Ovary (tissue), 1 donor: ENCODE results near the gene INPP5A.

ENCODE experiments used
- EP300 ChIP-seq: sonication (generic); formaldehyde crosslinking; IDR thresholded peaks from one replicate; pipeline ENCODE4 v1.6.1; 2017; ENCODE audit warnings: antibody characterized with exemption
- POLR2A ChIP-seq: fragments of 450-650 bp; IDR thresholded peaks from one replicate; pipeline ENCODE4 v1.6.1; 2017; ENCODE audit warnings: antibody characterized with exemption, mild to moderate bottlenecking, moderate library complexity

DNA sequence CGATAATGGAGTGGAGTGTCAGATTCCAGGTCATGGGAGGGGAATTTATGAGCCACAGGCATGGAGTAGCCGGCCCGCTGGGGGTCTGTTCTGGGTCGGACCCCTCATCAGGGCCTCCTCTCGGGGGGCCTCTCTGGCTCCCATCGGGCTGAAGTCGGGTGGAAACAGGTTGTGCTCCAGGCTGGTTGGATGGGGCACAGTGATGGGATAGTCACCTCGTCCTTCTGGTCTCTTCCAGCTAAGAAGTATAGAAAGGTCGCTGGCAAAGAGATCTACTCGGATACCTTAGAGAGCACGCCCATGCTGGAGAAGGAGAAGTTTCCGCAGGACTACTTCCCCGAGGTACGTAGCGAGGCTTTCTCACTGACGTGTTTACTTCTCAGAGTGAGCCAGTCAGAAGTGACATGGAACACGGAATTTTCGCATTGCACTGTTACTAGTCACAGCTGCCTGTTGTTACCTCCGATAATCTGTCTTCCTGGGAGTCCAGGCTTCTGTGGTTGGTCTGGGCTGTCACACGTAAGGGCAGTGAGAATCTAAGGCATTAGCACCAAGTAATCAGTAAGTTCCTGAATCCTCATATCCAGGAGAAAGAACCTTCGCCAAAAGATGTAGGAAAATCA lies 160.1 kb downstream of the INPP5A start:
- TF ChIP-seq POLR2A (no peak), EP300 (no peak)
